Tongue (tissue), 2 donors: ENCODE data around the gene CALN1. TPM values are rescaled to one million over a fixed set of nuclear protein-coding genes. Genes with fewer than 3 reads are reported as not detected.
A peak's percentile ranks its signal among the peaks of the same experiment; 100 is the strongest.

Experiments used
- DNase-seq: peaks from one replicate; pipeline ENCODE4 v3.0.0-alpha.2; 2015
- total RNA-seq: library from RNA; depleted of rRNA; stranded (reverse); fragments of >200 nt; gene quantifications from one replicate; pipeline ENCODE4 v1.2.3, GENCODE V29; 2014

CALN1 gene
- total RNA-seq, 1 donor from 2014 or later, result 1.3 TPM

- no peak for DNase-seq
These were observed 331.1 kb downstream of the CALN1 start for GRCh38 chr7:72080865-72081510.

- DNase-seq, result no peak
These were observed 331.8 kb downstream of the CALN1 start for GRCh38 chr7:72080341-72080766.

GRCh38 chr7:72078856-72079255 is 333.3 kb downstream of the CALN1 start:
- DNase-seq, result no peak

- DNase-seq, result no peak
These were observed 333.8 kb downstream of the CALN1 start for GRCh38 chr7:72078301-72078700.

GRCh38 chr7:72077786-72078185 is 334.4 kb downstream of the CALN1 start:
- no peak for DNase-seq

- no peak for DNase-seq
These were observed 339.2 kb downstream of the CALN1 start for GRCh38 chr7:72072901-72073300.

GRCh38 chr7:72069263-72069662 is 342.9 kb downstream of the CALN1 start:
- no peak for DNase-seq

- peak; percentile 40 for DNase-seq
These were observed 346.4 kb downstream of the CALN1 start for GRCh38 chr7:72065764-72066163.

GRCh38 chr7:72064916-72065315 is 347.2 kb downstream of the CALN1 start:
- DNase-seq, result no peak

- DNase-seq, result no peak
These were observed 348.8 kb downstream of the CALN1 start for GRCh38 chr7:72063330-72063729.

GRCh38 chr7:72062666-72063065 is 349.5 kb downstream of the CALN1 start:
- DNase-seq, result no peak

- DNase-seq, result no peak
These were observed 352.2 kb downstream of the CALN1 start for GRCh38 chr7:72059925-72060324.

- peak; percentile 31 for DNase-seq
These were observed 353.6 kb downstream of the CALN1 start for GRCh38 chr7:72058579-72058978.

GRCh38 chr7:72057796-72058195 is 354.3 kb downstream of the CALN1 start:
- DNase-seq, result no peak

GRCh38 chr7:72057231-72057630 is 354.9 kb downstream of the CALN1 start:
- DNase-seq, result no peak

GRCh38 chr7:72055426-72055825 is 356.7 kb downstream of the CALN1 start:
- DNase-seq, result no peak

GRCh38 chr7:72053292-72053691 is 358.8 kb downstream of the CALN1 start:
- DNase-seq, result no peak

GRCh38 chr7:72048420-72048819 is 363.7 kb downstream of the CALN1 start:
- DNase-seq, result no peak

- no peak for DNase-seq
These were observed 369.3 kb downstream of the CALN1 start for GRCh38 chr7:72042855-72043254.

GRCh38 chr7:72040641-72041040 is 371.5 kb downstream of the CALN1 start:
- DNase-seq, result no peak

GRCh38 chr7:72039460-72039859 is 372.7 kb downstream of the CALN1 start:
- no peak for DNase-seq

- no peak for DNase-seq
These were observed 374.0 kb downstream of the CALN1 start for GRCh38 chr7:72038022-72038732.

GRCh38 chr7:72037516-72037915 is 374.6 kb downstream of the CALN1 start:
- no peak for DNase-seq

- DNase-seq, result no peak
These were observed 376.9 kb downstream of the CALN1 start for GRCh38 chr7:72035266-72035665.
